ENCODE data around the gene RBM33.

- TF ChIP-seq EZH2 (IDR thresholded peaks at IDR 0.05; ENCODE audit: low read length) (no peak), CTCF (optimal IDR thresholded peaks at IDR 0.05 in 1 of 3, IDR thresholded peaks at IDR 0.05 in 1 of 3, conservative IDR thresholded peaks at IDR 0.05 in 1 of 3; ENCODE audit: extremely low read depth in 1 of 3, insufficient read depth in 2 of 3, low read length in 3 of 3) (no peak)
These were observed 129.1 kb downstream of the RBM33 start for GRCh38 chr7:155773531-155773930.
